Melanocyte of skin (primary cell): ENCODE data around the gene FAIM2. TPM values are rescaled to one million over a fixed set of nuclear protein-coding genes. Genes with fewer than 3 reads are reported as not detected.

Experiments used
- total RNA-seq, 2 donors: library from RNA; depleted of rRNA; stranded (reverse); fragments of >200 nt; gene quantifications; 2 replicates each; pipeline ENCODE4 v1.2.3, GENCODE V29; 2012

Gene FAIM2
- under 1 TPM in 1 of 2 donors, not detected in 1; under 0.01 TPM for total RNA-seq

DNA sequence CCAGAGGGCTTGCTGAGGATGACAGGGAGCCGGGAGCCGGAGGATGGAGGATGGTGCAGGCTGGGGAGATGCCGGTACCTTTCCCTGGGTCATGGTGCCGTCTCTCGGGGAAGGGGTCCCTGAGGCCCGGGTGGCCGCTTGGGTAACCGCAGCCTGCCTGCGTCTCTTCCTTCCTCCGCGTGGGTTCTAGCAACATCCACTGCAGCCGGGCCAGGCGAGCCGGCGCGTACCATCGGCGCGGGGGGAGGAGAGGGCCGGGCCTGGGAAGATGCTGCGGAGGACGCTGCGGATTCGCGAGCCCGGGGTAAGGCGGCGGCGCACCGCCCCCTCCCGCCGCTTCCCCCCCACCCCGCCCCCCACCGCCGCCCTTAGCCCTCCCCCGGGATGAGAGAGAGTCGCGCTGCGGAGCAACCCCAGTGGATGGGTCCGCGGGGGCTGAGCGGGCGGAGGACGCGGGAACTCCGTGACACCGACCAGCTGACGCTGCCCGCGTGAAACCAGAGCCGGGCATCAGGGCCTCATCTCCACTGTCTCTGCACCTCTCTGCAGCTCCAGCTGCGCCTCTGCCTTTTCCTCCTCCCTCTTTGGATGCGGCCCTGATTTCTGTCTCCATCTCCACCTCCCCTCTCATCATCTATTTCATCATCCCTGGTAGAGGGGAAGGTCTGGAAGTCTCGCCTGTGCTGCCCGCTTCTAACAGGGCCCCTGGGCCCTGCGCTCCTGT lies at the start of gene FAIM2:
Gene FAIM2, minus strand, starts transcription at position 201 of the 724 bp plus-strand sequence. Its CDS starts 108 bp downstream, at position 93.

DNA sequence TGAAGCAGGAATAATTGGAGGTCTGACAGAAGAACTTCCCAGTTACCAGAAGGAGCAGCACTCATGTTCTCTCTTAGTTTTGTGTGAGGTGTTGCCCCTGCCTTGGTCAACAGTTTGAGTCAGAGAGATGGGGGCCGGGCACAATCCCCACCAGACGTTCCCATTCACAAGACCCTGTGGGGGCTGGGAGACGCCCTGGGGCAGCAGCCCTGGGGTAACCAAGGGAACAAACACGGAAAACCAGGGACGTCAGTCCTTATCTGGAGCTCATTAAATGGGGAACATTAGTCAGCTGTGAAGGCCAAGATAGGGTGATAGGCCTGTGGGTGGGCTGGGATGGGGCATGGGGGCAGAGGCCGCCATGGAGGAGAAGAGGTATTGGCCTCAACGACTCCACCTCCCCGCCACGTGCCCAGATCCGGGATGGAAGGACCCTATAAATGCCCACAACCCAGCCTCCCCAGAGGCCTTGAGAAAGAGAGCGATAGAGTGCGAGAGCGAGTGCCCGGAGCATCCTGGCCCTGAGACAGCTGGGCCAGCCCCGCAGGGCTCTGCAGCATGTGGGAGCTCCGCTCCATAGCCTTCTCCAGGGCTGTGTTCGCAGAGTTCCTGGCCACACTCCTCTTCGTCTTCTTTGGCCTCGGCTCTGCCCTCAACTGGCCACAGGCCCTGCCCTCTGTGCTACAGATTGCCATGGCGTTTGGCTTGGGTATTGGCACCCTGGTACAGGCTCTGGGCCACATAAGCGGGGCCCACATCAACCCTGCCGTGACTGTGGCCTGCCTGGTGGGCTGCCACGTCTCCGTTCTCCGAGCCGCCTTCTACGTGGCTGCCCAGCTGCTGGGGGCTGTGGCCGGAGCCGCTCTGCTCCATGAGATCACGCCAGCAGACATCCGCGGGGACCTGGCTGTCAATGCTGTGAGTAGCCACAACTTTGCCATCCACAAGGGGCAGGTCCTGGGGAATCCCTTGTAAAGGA lies 46.9 kb upstream of the FAIM2 start, which contains the start of gene AQP2:
Gene AQP2, plus strand, starts transcription at position 465 of the 979 bp plus-strand sequence. Its CDS starts 94 bp downstream, at position 559.

DNA sequence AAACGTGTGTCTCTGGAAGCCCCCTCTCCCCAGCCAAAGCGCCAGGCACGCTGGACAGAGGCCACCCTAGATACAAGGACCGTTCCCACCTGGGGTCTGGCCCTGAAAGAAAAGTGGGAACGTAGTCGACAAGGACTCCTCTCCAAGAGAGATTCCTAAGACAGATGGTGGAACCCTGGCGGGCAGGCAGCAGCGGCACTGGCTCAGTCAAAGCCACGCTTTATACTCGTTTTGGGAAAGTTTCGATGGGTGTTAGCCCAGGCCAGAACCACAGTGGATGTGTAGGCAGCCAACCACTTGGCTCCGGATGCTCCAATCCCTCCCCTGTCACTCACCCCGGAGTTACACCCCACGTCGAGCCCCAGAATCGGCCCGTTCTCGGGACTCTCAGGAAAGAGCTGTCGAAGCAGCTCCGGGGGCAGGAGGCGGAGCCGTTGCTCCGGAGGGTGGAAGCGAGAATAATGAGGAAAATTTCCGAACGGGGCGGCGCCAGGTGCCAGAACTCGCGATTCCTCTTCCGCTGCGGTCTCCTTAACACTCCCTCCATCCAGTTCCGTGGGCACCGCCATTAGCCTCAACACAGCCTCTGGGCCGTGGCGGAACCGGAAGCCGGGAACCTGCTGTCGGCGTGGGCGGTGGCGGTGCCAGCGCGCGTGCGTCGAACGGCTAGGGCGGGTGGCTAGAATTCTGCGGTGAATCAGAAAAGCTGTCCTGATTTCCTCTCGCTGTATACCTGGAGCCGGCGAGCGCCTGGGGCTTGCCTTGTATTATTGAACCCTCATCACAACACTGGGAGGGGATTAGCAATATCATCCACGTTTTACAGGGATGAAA lies 61.0 kb downstream of the FAIM2 start, which contains the start of gene BCDIN3D:
Gene BCDIN3D, minus strand, starts transcription at position 588 of the 834 bp plus-strand sequence. Its CDS starts 19 bp downstream, at position 569.

DNA sequence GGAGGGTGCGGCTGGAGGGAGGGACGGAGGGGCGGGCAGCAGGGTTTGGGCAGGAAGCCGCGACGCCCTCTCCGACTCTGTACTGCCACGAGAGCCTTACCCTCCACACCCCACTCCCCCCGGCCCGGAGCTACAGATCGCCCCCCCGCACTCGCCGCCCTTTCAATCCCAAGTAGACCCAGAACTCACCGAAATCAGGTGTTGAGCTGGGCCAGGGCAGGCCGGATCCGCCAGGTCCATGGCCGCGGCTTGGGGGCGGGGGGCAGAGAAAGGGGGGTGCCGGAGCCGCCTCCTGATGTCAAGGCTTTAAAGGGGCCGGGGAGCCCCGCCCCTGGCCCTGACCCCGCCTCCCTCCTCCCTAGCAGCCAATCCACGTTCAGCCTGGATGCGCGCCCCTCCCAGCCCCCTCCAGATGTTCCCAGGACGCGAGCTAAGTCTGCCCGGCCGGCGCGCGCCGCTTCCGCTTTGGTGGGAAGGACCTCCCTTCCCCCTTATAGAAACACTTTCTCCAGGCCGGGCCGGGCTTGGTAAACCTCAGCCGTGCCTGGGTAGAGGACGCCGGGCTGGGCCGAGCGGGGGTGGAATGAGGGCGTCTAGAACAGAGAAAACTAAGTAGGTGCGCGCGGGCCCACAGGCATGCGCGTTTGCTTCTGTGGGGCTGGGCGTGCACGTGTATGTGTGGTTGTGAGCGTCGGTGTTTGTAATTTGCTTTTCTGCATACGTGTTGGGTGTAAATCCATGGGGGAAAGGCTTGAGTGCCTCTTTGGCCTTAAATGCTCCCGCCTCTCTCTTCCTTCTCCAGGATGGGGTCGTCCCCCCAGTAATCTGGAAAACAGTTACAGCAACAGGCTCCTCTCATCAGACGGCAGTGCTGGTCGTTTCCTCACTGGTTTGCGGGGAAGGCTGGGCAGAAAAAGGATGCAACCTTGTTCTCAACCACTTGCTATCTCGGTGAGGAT lies 75.3 kb downstream of the FAIM2 start, which contains the start of gene NCKAP5L:
Gene NCKAP5L, minus strand, starts transcription at position 281 of the 959 bp plus-strand sequence. CDS start 24,369 bp downstream, outside the sequence.

Other genes starting within 250 kb of the FAIM2 start
- gene FMNL3, start 196.5 kb downstream of the FAIM2 start, total RNA-seq, result 10 to 100 TPM; 27.6 to 28.2 TPM
- gene TMBIM6, start 162.3 kb downstream of the FAIM2 start, total RNA-seq, result 100 to 1,000 TPM; 293 to 348 TPM
- gene NCKAP5L, start 75.5 kb downstream of the FAIM2 start, total RNA-seq, result 10 to 100 TPM; 23.0 to 25.8 TPM
- gene BCDIN3D, start 60.8 kb downstream of the FAIM2 start, total RNA-seq, result 1 to 10 TPM; 3.4 to 4.0 TPM
- gene AQP2, start 46.8 kb upstream of the FAIM2 start, total RNA-seq, result not detected
- gene AQP5, start 58.0 kb upstream of the FAIM2 start, total RNA-seq, result not detected
- gene AQP6, start 69.0 kb upstream of the FAIM2 start, total RNA-seq, result not detected
- 100 to 1,000 TPM in 1 of 2 donors, 10 to 100 TPM in 1; 63.3 to 110 TPM for gene RACGAP1, start 121.6 kb upstream of the FAIM2 start, total RNA-seq
- under 1 TPM; 0.34 to 0.67 TPM for gene ASIC1, start 153.7 kb upstream of the FAIM2 start, total RNA-seq
- 10 to 100 TPM; 64.0 to 90.2 TPM for gene SMARCD1, start 181.4 kb upstream of the FAIM2 start, total RNA-seq
- not detected for gene GPD1, start 200.1 kb upstream of the FAIM2 start, total RNA-seq
- 10 to 100 TPM; 42.0 to 44.4 TPM for gene COX14, start 208.3 kb upstream of the FAIM2 start, total RNA-seq